C4-2B (cell line): Measurements from ENCODE around the gene EXOG.

Experiments
- H3K27ac ChIP-seq: fragments of 450-650 bp; 2 replicates; pipeline ENCODE4 v1.5.1; 2017
- CTCF ChIP-seq: fragments of 450-650 bp; conservative IDR thresholded peaks from 2 replicates; pipeline ENCODE4 v1.5.1; 2017; ENCODE audit warnings: mild to moderate bottlenecking
- ZFX ChIP-seq: fragments of 450-650 bp; IDR thresholded peaks from 2 replicates; pipeline ENCODE4 v1.6.1; 2017

Gene EXOG

DNA sequence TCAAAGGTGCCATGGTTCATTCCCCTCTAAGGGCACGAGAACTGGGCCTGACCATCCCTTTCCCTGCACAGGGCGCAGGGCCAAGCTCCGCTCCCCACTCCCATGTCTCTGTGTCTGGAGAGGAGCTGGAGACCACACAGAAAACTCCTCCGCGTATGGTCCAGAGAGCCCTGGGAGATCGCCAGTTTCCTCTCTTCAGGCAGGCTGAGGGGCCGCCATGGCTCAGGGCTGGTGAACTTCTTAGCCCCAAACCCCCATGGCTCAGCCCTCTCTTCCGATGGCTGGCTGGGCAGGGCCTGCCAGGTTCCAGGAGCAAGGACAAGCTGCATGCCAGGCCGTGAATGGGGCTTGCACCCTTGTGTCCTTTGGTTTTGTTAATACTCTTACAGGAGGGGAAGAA, 52.9 kb downstream of the EXOG start:
- TF ChIP-seq ZFX (no peak), CTCF (no peak)
- no peak overlapping the region for H3K27ac ChIP-seq

DNA sequence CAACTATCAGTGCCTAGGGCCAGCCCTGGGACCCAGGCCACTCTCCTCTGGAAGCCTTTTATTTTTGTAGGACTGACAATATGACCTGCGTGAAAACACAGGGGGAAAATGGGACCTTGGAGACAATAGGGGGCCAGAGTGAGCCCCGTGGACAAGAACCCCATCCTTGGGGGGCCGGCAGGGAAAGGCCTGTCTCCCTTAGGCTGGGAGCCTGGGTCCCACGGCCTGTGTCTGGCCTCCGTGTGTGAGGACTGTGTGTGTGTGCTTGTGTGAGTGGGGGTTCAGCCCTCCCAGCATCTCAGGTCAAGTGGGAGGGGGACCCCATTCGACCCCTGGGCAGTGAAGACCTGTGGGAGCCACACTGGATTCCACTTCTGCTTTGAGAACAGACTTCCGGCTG, 53.3 kb downstream of the EXOG start:
- TF ChIP-seq CTCF = no peak
- no peak for TF ChIP-seq ZFX
- no peak overlapping the region for H3K27ac ChIP-seq

DNA sequence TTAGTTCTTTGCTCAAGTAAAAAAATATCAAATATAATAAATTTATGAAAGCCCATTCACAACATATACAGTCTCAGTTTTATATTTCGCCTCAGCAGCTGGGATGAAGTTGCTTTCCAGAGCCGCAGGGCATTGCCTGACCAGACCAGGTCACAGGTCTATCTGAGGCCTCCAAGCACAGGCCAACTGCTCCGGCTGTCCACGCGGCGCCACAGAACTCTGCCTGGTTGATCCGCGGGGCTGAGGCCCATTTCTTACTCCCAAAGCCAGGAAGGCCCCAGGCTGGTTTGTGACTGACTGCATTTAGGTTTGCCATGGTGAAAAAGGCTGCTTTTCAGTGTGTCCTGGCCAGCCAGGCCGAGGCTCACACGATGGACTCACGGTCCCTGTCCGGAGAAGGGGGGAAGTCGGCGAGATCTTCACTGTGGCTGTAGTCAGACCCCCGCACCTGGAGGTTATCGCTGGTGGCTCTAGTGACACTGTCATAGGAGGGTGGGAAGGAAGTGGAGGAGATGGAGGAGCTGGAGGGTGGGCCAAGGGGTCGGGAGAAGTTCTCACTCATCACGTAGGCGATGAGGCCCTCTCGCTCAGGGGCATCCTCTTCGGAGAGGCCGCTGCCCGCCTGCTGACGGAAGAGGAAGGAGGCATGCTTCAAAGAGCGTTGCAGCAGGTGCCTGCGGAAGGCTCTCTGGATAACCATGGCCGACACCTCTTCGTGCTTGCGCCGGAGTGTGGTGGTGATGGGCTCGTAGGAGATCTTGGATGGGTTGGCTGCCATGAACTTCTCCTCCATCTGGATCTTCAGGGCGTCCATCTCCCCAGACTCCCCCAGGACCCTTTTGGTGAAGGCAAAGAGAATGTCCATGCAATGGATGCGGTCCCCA, 54.1 kb downstream of the EXOG start:
- TF ChIP-seq ZFX = no peak
- no peak for TF ChIP-seq CTCF
- H3K27ac ChIP-seq = no peak overlapping the region

- TF ChIP-seq ZFX (no peak), CTCF (no peak)
- H3K27ac ChIP-seq = no peak overlapping the region
These were observed 55.1 kb downstream of the EXOG start for GRCh38 chr3:38551026-38551832.

GRCh38 chr3:38552364-38552763, 56.2 kb downstream of the EXOG start:
- H3K27ac ChIP-seq = no peak overlapping the region
- no peak for TF ChIP-seq ZFX
- no peak for TF ChIP-seq CTCF

DNA sequence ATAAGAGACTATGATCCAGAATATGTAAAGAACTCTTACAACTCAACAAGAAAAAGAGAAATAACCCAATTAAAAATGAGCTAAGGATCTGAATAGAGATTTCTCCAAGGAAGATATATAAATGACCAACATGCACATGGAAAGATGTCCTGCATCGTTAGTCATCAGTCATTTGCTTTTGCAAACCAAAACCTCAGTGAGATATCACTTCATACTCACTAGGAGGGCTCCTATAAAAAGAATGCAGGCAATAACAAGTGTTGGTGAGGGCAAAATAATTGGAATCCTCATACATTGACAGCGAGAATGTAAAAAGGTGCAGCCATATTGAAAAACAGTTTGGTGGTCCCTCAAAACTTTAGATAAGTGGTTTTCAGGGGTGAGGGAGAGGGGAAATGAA, 56.9 kb downstream of the EXOG start:
- TF ChIP-seq CTCF (no peak), ZFX (no peak)
- H3K27ac ChIP-seq = no peak overlapping the region
